ENCODE measurements around the gene DHRS2. TPM values are rescaled to one million over a fixed set of nuclear protein-coding genes. Genes with fewer than 3 reads are reported as not detected.

The DHRS2 gene
- total and polyA plus RNA-seq, 2 of the 13 experiments (the other 11 are each of a cell fraction or from before 2014, with no cell fraction given), result 1,621 to 3,021 TPM

DNA sequence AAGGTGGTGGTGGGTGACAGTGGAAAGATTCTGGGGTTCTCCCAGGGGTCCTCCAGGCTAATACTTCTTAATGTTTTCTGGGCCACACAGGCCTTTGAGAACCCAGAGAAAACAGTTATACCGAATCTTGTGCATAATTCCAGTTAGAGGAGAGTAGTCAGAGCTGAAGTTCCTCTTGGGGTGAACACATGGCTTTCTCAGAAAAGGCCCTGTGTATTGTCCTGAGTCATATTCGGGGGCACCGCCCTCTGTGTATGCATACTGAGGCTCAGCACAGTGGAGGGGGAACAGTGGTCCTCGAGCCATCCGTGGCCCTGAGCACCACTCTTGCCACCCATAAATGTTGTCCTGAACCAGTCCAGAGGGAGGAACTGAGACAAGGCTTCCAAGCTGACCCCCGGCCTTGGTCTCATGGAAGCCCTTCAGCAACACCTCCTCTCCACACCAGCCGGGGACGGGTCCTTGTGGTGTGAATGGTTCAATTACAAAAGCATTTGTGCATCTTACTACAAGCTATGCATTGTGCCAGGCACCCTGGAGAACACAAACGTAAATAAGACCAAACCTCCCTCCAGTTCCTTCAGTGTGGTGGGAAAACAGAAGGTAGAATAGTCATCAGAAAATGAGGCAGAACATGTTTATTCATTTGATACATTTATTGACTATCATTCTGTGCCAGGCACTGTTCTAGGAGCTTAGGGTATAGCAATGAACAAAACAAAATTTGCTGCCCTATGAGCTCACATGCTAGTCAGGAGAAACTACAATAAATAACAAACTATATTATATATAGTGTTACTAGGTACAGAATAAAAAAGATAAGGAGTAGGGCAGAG lies 9.9 kb downstream of the DHRS2 start (continued):
- TF ChIP-seq, protein P1, sequence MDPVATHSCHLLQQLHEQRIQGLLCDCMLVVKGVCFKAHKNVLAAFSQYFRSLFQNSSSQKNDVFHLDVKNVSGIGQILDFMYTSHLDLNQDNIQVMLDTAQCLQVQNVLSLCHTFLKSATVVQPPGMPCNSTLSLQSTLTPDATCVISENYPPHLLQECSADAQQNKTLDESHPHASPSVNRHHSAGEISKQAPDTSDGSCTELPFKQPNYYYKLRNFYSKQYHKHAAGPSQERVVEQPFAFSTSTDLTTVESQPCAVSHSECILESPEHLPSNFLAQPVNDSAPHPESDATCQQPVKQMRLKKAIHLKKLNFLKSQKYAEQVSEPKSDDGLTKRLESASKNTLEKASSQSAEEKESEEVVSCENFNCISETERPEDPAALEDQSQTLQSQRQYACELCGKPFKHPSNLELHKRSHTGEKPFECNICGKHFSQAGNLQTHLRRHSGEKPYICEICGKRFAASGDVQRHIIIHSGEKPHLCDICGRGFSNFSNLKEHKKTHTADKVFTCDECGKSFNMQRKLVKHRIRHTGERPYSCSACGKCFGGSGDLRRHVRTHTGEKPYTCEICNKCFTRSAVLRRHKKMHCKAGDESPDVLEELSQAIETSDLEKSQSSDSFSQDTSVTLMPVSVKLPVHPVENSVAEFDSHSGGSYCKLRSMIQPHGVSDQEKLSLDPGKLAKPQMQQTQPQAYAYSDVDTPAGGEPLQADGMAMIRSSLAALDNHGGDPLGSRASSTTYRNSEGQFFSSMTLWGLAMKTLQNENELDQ (CRISPR knock-in tag; IDR thresholded peaks at IDR 0.05; ENCODE audit: borderline replicate concordance), result peak; percentile 82; the same call in 1 of the 2 replicates
- TF ChIP-seq KLF9 (CRISPR knock-in tag; IDR thresholded peaks at IDR 0.05; ENCODE audit: low read depth) (no peak), ZNF562 (CRISPR knock-in tag; IDR thresholded peaks at IDR 0.05; ENCODE audit: borderline replicate concordance) (peak; percentile 84), ZSCAN20 (CRISPR knock-in tag; IDR thresholded peaks at IDR 0.05; ENCODE audit: borderline replicate concordance) (peak; percentile 60; the same call in 1 of the 2 replicates), NFE2L1 (CRISPR knock-in tag; IDR thresholded peaks at IDR 0.05; ENCODE audit: borderline replicate concordance) (no peak), ISL2 (CRISPR knock-in tag; IDR thresholded peaks at IDR 0.05) (no peak), PHF21A (CRISPR knock-in tag; IDR thresholded peaks at IDR 0.05) (no peak; the same call in 1 of the 2 replicates), ZSCAN5A (CRISPR knock-in tag; IDR thresholded peaks at IDR 0.05; ENCODE audit: borderline replicate concordance) (no peak), ZNF205 (CRISPR knock-in tag; IDR thresholded peaks at IDR 0.05) (no peak; the same call in 1 of the 2 replicates), KLF16 (CRISPR knock-in tag; IDR thresholded peaks at IDR 0.05) (no peak), SIX4 (CRISPR knock-in tag; IDR thresholded peaks at IDR 0.05) (no peak), SUZ12 (IDR thresholded peaks at IDR 0.05; ENCODE audit: low read depth, low read length) (no peak), PATZ1 (CRISPR knock-in tag; IDR thresholded peaks at IDR 0.05) (no peak; the same call in 1 of the 2 replicates), ZBTB4 (CRISPR knock-in tag; IDR thresholded peaks at IDR 0.05; ENCODE audit: borderline replicate concordance) (no peak), STAT6 (CRISPR knock-in tag; IDR thresholded peaks at IDR 0.05; ENCODE audit: borderline replicate concordance) (no peak), GLI4 (CRISPR knock-in tag; IDR thresholded peaks at IDR 0.05; ENCODE audit: borderline replicate concordance) (0 out of 2 replicates have a peak, but pooled peaks have one; percentile 27)

Measured in HepG2 (cell line).